GM23248 (cell line): ENCODE results near the gene RMND5A.

Experiments
- EZH2 ChIP-seq: fragments of 200-600 bp; sonication (generic); IDR thresholded peaks from 2 replicates; pipeline ENCODE4 v1.6.1; 2018; ENCODE audit warnings: antibody characterized with exemption, mild to moderate bottlenecking; ENCODE audit not compliant: insufficient read depth, poor library complexity, severe bottlenecking
- EZH2phosphoT487 ChIP-seq: fragments of 200-600 bp; sonication (generic); IDR thresholded peaks from 2 replicates; pipeline ENCODE4 v1.6.1; 2018; ENCODE audit warnings: antibody characterized with exemption, moderate library complexity, mild to moderate bottlenecking, low read depth; ENCODE audit not compliant: insufficient read depth

- no peak for TF ChIP-seq EZH2
- no peak for TF ChIP-seq EZH2phosphoT487
These were observed 101.8 kb downstream of the RMND5A start for GRCh38 chr2:86821842-86822241.
